Measurements from ENCODE around the gene APOBEC3B. TPM values are rescaled to one million over a fixed set of nuclear protein-coding genes. Genes with fewer than 3 reads are reported as not detected.
A peak's percentile ranks its signal among the peaks of the same experiment; 100 is the strongest.

APOBEC3B gene
- total and polyA plus RNA-seq, 9 of the 15 experiments (the other 6 are each of a cell fraction or from before 2014, with no cell fraction given): 5.9 to 166 (median 43.2) TPM

GRCh38 chr22:38984224-38984623, 2.1 kb downstream of the APOBEC3B start (continued):
- TF ChIP-seq CBX3 (IDR thresholded peaks at IDR 0.05; ENCODE audit: borderline replicate concordance in 1 of 2, low read length in 2 of 2) (peak in 1 of 2 experiments; percentile 96; a peak in 2 of 3 replicates), TAL1 (IDR thresholded peaks at IDR 0.05) (0 out of 2 replicates have a peak, but pooled peaks have one; percentile 15), ARID1B (IDR thresholded peaks at IDR 0.05) (peak; percentile 63), NUFIP1 (IDR thresholded peaks at IDR 0.05; ENCODE audit: partially characterized antibody) (no peak), SMARCA4 (IDR thresholded peaks at IDR 0.05) (peak; percentile 45), NCOR1 (IDR thresholded peaks at IDR 0.05) (0 out of 2 replicates have a peak, but pooled peaks have one; percentile 42), C11orf30 (IDR thresholded peaks at IDR 0.05; ENCODE audit: low read depth) (peak; percentile 89), MAFK (IDR thresholded peaks at IDR 0.05; ENCODE audit: low read length) (peak; percentile 69), MAZ (CRISPR knock-in tag; conservative IDR thresholded peaks at IDR 0.05 in 1 of 2, IDR thresholded peaks at IDR 0.05 in 1 of 2) (no peak), SMARCE1 (IDR thresholded peaks at IDR 0.05) (no peak), MAFG (tag; conservative IDR thresholded peaks at IDR 0.05) (peak; percentile 91), ZNF639 (CRISPR knock-in tag; conservative IDR thresholded peaks at IDR 0.05 in 1 of 2, IDR thresholded peaks at IDR 0.05 in 1 of 2) (no peak), ZNF561 (CRISPR knock-in tag; conservative IDR thresholded peaks at IDR 0.05) (no peak), BRD4 (IDR thresholded peaks at IDR 0.05) (no peak), CHD1 (IDR thresholded peaks at IDR 0.05; ENCODE audit: low read length) (no peak), SPI1 (IDR thresholded peaks at IDR 0.05; ENCODE audit: borderline replicate concordance, low read depth, low read length) (peak; percentile 85), RBM39 (optimal IDR thresholded peaks at IDR 0.05; ENCODE audit: low read depth, low read length) (no peak), STAT6 (CRISPR knock-in tag; IDR thresholded peaks at IDR 0.05) (no peak), ZKSCAN1 (IDR thresholded peaks at IDR 0.05; ENCODE audit: low read depth, low read length) (no peak), ZNF133 (CRISPR knock-in tag; IDR thresholded peaks at IDR 0.05) (no peak), SNRNP70 (optimal IDR thresholded peaks at IDR 0.05; ENCODE audit: low read depth, low read length) (no peak), ZNF584 (CRISPR knock-in tag; IDR thresholded peaks at IDR 0.05; ENCODE audit: low read depth) (no peak), ZNF280A (IDR thresholded peaks at IDR 0.05; ENCODE audit: low read depth, partially characterized antibody) (peak; percentile 72), TRIM24 (IDR thresholded peaks at IDR 0.05) (peak; percentile 66 to 84; a peak in 3 of 4 replicates), MLX (CRISPR knock-in tag; conservative IDR thresholded peaks at IDR 0.05) (no peak)

Data from K562 (cell line).